HG02885 (cell line): Measurements from ENCODE around the gene DPH6.

Experiments
- ATAC-seq: cut with Tn5 transposase; IDR thresholded peaks from one replicate; pipeline ENCODE4 v1.9.1; 2021; ENCODE audit warnings: mild to moderate bottlenecking; ENCODE audit not compliant: unreplicated experiment, poor library complexity

Gene DPH6

GRCh38 chr15:35545316-35545823 is 595 bp downstream of the DPH6 start:
- ATAC-seq: peak; percentile 18

- ATAC-seq: no peak
Observed at GRCh38 chr15:35540885-35541284, 5.1 kb downstream of the DPH6 start.

GRCh38 chr15:35540021-35540420 is 5.9 kb downstream of the DPH6 start:
- no peak for ATAC-seq

GRCh38 chr15:35535365-35535916 is 10.5 kb downstream of the DPH6 start:
- no peak for ATAC-seq

- no peak for ATAC-seq
Observed at GRCh38 chr15:35533130-35534110, 12.5 kb downstream of the DPH6 start.

- ATAC-seq: no peak
Observed at GRCh38 chr15:35530698-35531097, 15.3 kb downstream of the DPH6 start.

GRCh38 chr15:35529784-35530183 is 16.2 kb downstream of the DPH6 start:
- ATAC-seq: no peak

- ATAC-seq: no peak
Observed at GRCh38 chr15:35522061-35522460, 23.9 kb downstream of the DPH6 start.

- ATAC-seq: peak; percentile 75
Observed at GRCh38 chr15:35519541-35520149, 26.3 kb downstream of the DPH6 start.

- ATAC-seq: no peak
Observed at GRCh38 chr15:35519052-35519451, 26.9 kb downstream of the DPH6 start.

- ATAC-seq: no peak
Observed at GRCh38 chr15:35514759-35515158, 31.2 kb downstream of the DPH6 start.

- ATAC-seq: no peak
Observed at GRCh38 chr15:35507932-35508638, 37.9 kb downstream of the DPH6 start.

GRCh38 chr15:35506272-35506870 is 39.6 kb downstream of the DPH6 start:
- no peak for ATAC-seq

- no peak for ATAC-seq
Observed at GRCh38 chr15:35505809-35506208, 40.2 kb downstream of the DPH6 start.

GRCh38 chr15:35505141-35505540 is 40.8 kb downstream of the DPH6 start:
- ATAC-seq: no peak

- ATAC-seq: no peak
Observed at GRCh38 chr15:35499723-35500122, 46.2 kb downstream of the DPH6 start.

- ATAC-seq: peak; percentile 99
Observed at GRCh38 chr15:35496585-35496984, 49.4 kb downstream of the DPH6 start.

- no peak for ATAC-seq
Observed at GRCh38 chr15:35495080-35495479, 50.9 kb downstream of the DPH6 start.

- no peak for ATAC-seq
Observed at GRCh38 chr15:35491999-35492398, 54.0 kb downstream of the DPH6 start.

- no peak for ATAC-seq
Observed at GRCh38 chr15:35491173-35491572, 54.8 kb downstream of the DPH6 start.
